ENCODE measurements around the gene SNTG2. TPM values are rescaled to one million over a fixed set of nuclear protein-coding genes. Genes with fewer than 3 reads are reported as not detected.
"Not testable (repeated sequence)": the region's sequence is repeated elsewhere in the genome, so short reads cannot be mapped to it uniquely, and the experiment has no call there.

Gene SNTG2
- total and polyA plus RNA-seq, 4 donors: 4.5 to 7.0 TPM; not detected in 2

GRCh38 chr2:1407950-1408675 lies 457.5 kb downstream of the SNTG2 start:
- H3K4me3 ChIP-seq (ENCODE audit: low read length in 2 of 2): no peak overlapping the region
- no peaks in the 10 kb centered on the region for H3K36me3 ChIP-seq (ENCODE audit: control insufficient read depth in 1 of 2, insufficient read depth in 2 of 2, low read length in 1 of 2)
- no peak overlapping the region for H3K27ac ChIP-seq (ENCODE audit: low read depth in 1 of 2, low read length in 2 of 2)
- no peaks in the 10 kb centered on the region for H3K4me1 ChIP-seq (ENCODE audit: control insufficient read depth in 1 of 2, insufficient read depth in 2 of 2, low read length in 2 of 2)
- no peaks in the 10 kb centered on the region for H3K27me3 ChIP-seq (ENCODE audit: control insufficient read depth in 1 of 2, insufficient read depth in 2 of 2, low read length in 1 of 2)
- no peaks in the 10 kb centered on the region for H3K9me3 ChIP-seq (ENCODE audit: control insufficient read depth, low read length)
- DNase-seq (no peak), ATAC-seq (ENCODE audit: low FRiP score) (no peak)
- intact Hi-C loops (cut with DNase I): no loop called here
- WGBS, 2 donors: 67 to 73% methylated on average over 16 of the region's 16 CpGs

DNA sequence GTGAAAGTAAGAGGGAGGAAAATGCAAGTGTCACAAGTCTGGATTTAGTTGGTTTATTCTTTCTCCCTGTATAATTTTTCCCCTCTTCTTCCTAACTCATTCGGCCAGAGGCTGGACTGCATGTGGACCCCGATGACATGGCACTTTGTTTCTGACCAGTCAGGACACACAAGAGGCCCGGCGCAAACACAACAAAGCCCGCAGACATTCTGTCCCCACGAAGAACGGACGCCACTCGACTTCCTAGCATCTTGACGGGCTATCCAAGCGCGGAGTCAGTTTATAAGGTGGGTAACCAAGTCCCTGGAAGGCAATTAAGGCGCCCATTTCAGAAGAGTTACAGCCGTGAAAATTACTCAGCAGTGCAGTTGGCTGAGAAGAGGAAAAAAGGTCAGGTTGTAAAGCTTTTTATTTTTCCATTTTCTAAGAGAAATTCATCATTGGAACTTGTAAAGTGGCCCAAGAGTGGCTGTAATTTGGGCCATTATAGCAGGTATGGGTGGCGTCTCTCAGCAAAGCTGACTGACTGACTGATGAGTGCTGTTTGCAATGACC lies 462.6 kb downstream of the SNTG2 start, which contains the start of gene TPO:
TSS of gene TPO (plus strand) at position 308 of the 555 bp plus-strand sequence. CDS start 946 bp downstream, outside the sequence.
- 71 to 78% methylated on average over 15 of the region's 15 CpGs for WGBS, 2 donors
- ATAC-seq (ENCODE audit: low FRiP score) (no peak), DNase-seq (no peak)
- Histone ChIP-seq H3K4me3 (ENCODE audit: low read length in 2 of 2) (no peak within 1 kb of the TSS), H3K36me3 (ENCODE audit: control insufficient read depth in 1 of 2, insufficient read depth in 2 of 2, low read length in 1 of 2) (no peaks in the 10 kb centered on the region), H3K27ac (ENCODE audit: low read depth in 1 of 2, low read length in 2 of 2) (no peak within 1 kb of the TSS), H3K4me1 (ENCODE audit: control insufficient read depth in 1 of 2, insufficient read depth in 2 of 2, low read length in 2 of 2) (no peaks in the 10 kb centered on the region), H3K27me3 (ENCODE audit: control insufficient read depth in 1 of 2, insufficient read depth in 2 of 2, low read length in 1 of 2) (no peaks in the 10 kb centered on the region), H3K9me3 (ENCODE audit: control insufficient read depth, low read length) (no peaks in the 10 kb centered on the region)
- intact Hi-C loops (cut with DNase I): no loop called here

DNA sequence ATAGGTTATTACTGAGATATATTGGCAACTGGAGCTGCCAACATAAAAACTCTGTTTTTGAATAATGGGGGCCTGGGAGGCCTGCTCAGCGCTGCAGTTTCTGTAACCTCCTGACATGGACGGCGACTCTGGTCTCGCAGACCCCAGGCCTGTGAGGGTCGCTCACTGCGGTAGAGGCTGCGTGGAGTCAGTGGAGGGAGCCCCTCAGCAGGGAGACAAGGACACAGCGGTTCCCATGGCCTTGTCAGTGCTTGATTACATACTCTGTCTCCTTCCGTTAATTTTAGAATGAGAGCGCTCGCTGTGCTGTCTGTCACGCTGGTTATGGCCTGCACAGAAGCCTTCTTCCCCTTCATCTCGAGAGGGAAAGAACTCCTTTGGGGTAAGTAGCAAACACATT lies 463.5 kb downstream of the SNTG2 start:
- ATAC-seq (ENCODE audit: low FRiP score): no peak
- no peak overlapping the region for H3K27ac ChIP-seq (ENCODE audit: low read depth in 1 of 2, low read length in 2 of 2)
- DNase-seq: no peak
- 61 to 67% methylated on average over 13 of the region's 13 CpGs for whole genome bisulfite sequencing, 2 donors
- no peaks in the 10 kb centered on the region for H3K36me3 ChIP-seq (ENCODE audit: control insufficient read depth in 1 of 2, insufficient read depth in 2 of 2, low read length in 1 of 2)
- H3K4me3 ChIP-seq (ENCODE audit: low read length in 2 of 2): no peak overlapping the region
- H3K9me3 ChIP-seq (ENCODE audit: control insufficient read depth, low read length): no peaks in the 10 kb centered on the region
- intact Hi-C loops (cut with DNase I): no loop called here
- H3K4me1 ChIP-seq (ENCODE audit: control insufficient read depth in 1 of 2, insufficient read depth in 2 of 2, low read length in 2 of 2): no peaks in the 10 kb centered on the region
- H3K27me3 ChIP-seq (ENCODE audit: control insufficient read depth in 1 of 2, insufficient read depth in 2 of 2, low read length in 1 of 2): no peaks in the 10 kb centered on the region

GRCh38 chr2:1414901-1415300 lies 464.3 kb downstream of the SNTG2 start:
- H3K27ac ChIP-seq (ENCODE audit: low read depth in 1 of 2, low read length in 2 of 2); ATAC-seq (ENCODE audit: low FRiP score); H3K4me1 ChIP-seq (ENCODE audit: control insufficient read depth in 1 of 2, insufficient read depth in 2 of 2, low read length in 2 of 2); H3K27me3 ChIP-seq (ENCODE audit: control insufficient read depth in 1 of 2, insufficient read depth in 2 of 2, low read length in 1 of 2); intact Hi-C loops (cut with DNase I); H3K9me3 ChIP-seq (ENCODE audit: control insufficient read depth, low read length); DNase-seq; H3K4me3 ChIP-seq (ENCODE audit: low read length in 2 of 2); H3K36me3 ChIP-seq (ENCODE audit: control insufficient read depth in 1 of 2, insufficient read depth in 2 of 2, low read length in 1 of 2): not testable (repeated sequence)
- 88 to 90% methylated on average over 11 of the region's 11 CpGs for WGBS, 2 donors

DNA sequence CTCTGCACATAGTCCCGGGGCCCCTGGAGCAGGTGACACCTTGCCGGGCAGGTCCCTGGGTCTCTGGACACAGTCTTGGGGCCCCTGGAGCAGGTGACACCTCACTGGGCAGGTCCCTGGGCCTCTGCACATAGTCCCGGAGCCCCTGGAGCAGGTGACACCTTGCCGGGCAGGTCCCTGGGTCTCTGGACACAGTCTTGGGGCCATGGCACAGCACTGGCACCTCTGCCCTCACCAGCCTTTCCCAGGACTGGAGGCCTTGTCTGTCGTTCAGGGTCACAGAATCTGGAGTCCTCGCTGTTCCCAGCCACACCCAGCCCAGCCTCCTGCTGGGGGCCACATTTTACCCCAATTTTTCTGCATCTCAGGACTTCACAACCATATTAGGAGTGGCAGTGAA lies 464.9 kb downstream of the SNTG2 start:
- DNase-seq: no peak
- Histone ChIP-seq H3K4me3 (ENCODE audit: low read length in 2 of 2) (no peak overlapping the region), H3K4me1 (ENCODE audit: control insufficient read depth in 1 of 2, insufficient read depth in 2 of 2, low read length in 2 of 2) (no peaks in the 10 kb centered on the region), H3K27ac (ENCODE audit: low read depth in 1 of 2, low read length in 2 of 2) (no peak overlapping the region), H3K36me3 (ENCODE audit: control insufficient read depth in 1 of 2, insufficient read depth in 2 of 2, low read length in 1 of 2) (no peaks in the 10 kb centered on the region), H3K27me3 (ENCODE audit: control insufficient read depth in 1 of 2, insufficient read depth in 2 of 2, low read length in 1 of 2) (no peaks in the 10 kb centered on the region), H3K9me3 (ENCODE audit: control insufficient read depth, low read length) (no peaks in the 10 kb centered on the region)
- WGBS, 2 donors: 86% methylated on average over 5 to 6 of the region's 6 CpGs
- ATAC-seq (ENCODE audit: low FRiP score): no peak
- intact Hi-C loops (cut with DNase I): no loop called here
